Caki2 (cell line): Measurements from ENCODE around the gene SLC5A11. TPM values are rescaled to one million over a fixed set of nuclear protein-coding genes. Genes with fewer than 3 reads are reported as not detected.
"Not testable (repeated sequence)": the region's sequence is repeated elsewhere in the genome, so short reads cannot be mapped to it uniquely, and the experiment has no call there.

Experiments
- DNase-seq: peaks from one replicate; pipeline ENCODE4 v3.0.0-alpha.2; 2015; ENCODE audit warnings: low read depth
- in situ Hi-C: cut with HindIII; loops from 2 replicates; pipeline ENCODE4 v1.10.0; 2016; ENCODE audit warnings: low sequenced_read_pairs, low pct_unique_long_range_greater_than_20kb, mixed read lengths
- total RNA-seq: library from RNA; depleted of rRNA; stranded (reverse); fragments of >200 nt; shearing (Covaris generic); gene quantifications from 2 replicates; pipeline ENCODE4 v1.2.3, GENCODE V29; 2014; ENCODE audit warnings: low replicate concordance

SLC5A11 gene
- total RNA-seq, 1 experiment from 2014 or later, result not detected

- in situ Hi-C loops, result no loop called here
- no peak for DNase-seq
These were observed 16.6 kb upstream of the SLC5A11 start for GRCh38 chr16:24829153-24829552.

GRCh38 chr16:24833352-24833751, 12.4 kb upstream of the SLC5A11 start:
- in situ Hi-C loops, result no loop called here
- no peak for DNase-seq

- in situ Hi-C loops, result no loop called here
- DNase-seq, result peak; percentile 60
These were observed 11.1 kb upstream of the SLC5A11 start for GRCh38 chr16:24834459-24835335.

- in situ Hi-C loops, result no loop called here
- no peak for DNase-seq
These were observed 8.9 kb upstream of the SLC5A11 start for GRCh38 chr16:24836836-24837235.

GRCh38 chr16:24837969-24838368, 7.8 kb upstream of the SLC5A11 start:
- in situ Hi-C loops, result no loop called here
- DNase-seq, result no peak

- in situ Hi-C loops, result no loop called here
- peak; percentile 70 for DNase-seq
These were observed 7.1 kb upstream of the SLC5A11 start for GRCh38 chr16:24838554-24839266.

- in situ Hi-C loops, result no loop called here
- DNase-seq, result peak; percentile 67
These were observed 6.3 kb upstream of the SLC5A11 start for GRCh38 chr16:24839347-24839972.

GRCh38 chr16:24841291-24841690, 4.5 kb upstream of the SLC5A11 start:
- in situ Hi-C loops, result no loop called here
- DNase-seq, result no peak

GRCh38 chr16:24844101-24845030, 1.4 kb upstream of the SLC5A11 start:
- in situ Hi-C loops, result no loop called here
- DNase-seq, result peak; percentile 90

GRCh38 chr16:24845031-24845365, 765 bp upstream of the SLC5A11 start:
- in situ Hi-C loops, result not testable (repeated sequence)

GRCh38 chr16:24846548-24847357, 990 bp downstream of the SLC5A11 start:
- in situ Hi-C loops, result no loop called here
- no peak for DNase-seq

More at GRCh38 chr16:24845031-24845365, 765 bp upstream of the SLC5A11 start:
- not testable (repeated sequence) for DNase-seq

- no peak for DNase-seq
- in situ Hi-C loops, result no loop called here
These were observed 1.5 kb downstream of the SLC5A11 start for GRCh38 chr16:24847358-24847664.

GRCh38 chr16:24848065-24848464, 2.3 kb downstream of the SLC5A11 start:
- DNase-seq, result peak; percentile 36
- in situ Hi-C loops, result no loop called here

GRCh38 chr16:24849641-24850040, 3.9 kb downstream of the SLC5A11 start:
- no peak for DNase-seq
- in situ Hi-C loops, result no loop called here

GRCh38 chr16:24850289-24850938, 4.7 kb downstream of the SLC5A11 start:
- in situ Hi-C loops, result no loop called here
- peak; percentile 46 for DNase-seq

- DNase-seq, result peak; percentile 35
- in situ Hi-C loops, result no loop called here
These were observed 5.9 kb downstream of the SLC5A11 start for GRCh38 chr16:24851700-24852099.

GRCh38 chr16:24852281-24852721, 6.5 kb downstream of the SLC5A11 start:
- in situ Hi-C loops, result no loop called here
- no peak for DNase-seq
